HepG2 (cell line): ENCODE data around the gene PTGES. TPM values are rescaled to one million over a fixed set of nuclear protein-coding genes. Genes with fewer than 3 reads are reported as not detected.

ENCODE experiments used
- ATAC-seq: fragments of 200-7000 bp; cut with Tn5 transposase; 3 replicates; pipeline ENCODE4 v1.9.1; 2020; ENCODE audit warnings: mild to moderate bottlenecking, moderate library complexity
- BruUV-seq: library from RNA; stranded (reverse); fragments of 400-500 nt; replicated peaks from 2 replicates; lab custom pipeline; 2021; lab: Mats Ljungman, UMichigan
- CTCF ChIA-PET: fragments of 300-600 bp; formaldehyde crosslinking; extraction: SDS; loops from one replicate; lab custom pipeline; 2021; ENCODE audit warnings: low total read pairs, inconsistent platforms, low intra/inter-chr PET ratio; lab: Yijun Ruan, JAX
- POLR2A ChIA-PET: fragments of 350-600 bp; sonication (Branson Sonifier 250); formaldehyde crosslinking; loops from one replicate; lab custom pipeline; 2020; ENCODE audit warnings: antibody characterized with exemption, inconsistent platforms; lab: Yijun Ruan, JAX
- DNase-seq: peaks from one replicate; pipeline ENCODE4 v3.0.0-alpha.2; 2015; ENCODE audit warnings: low spot score
- FAIRE-seq: peaks from 3 replicates; lab custom pipeline; 2011; peaks lifted over from hg19 to GRCh38; lab: Jason Lieb, UNC
- H2AFZ ChIP-seq: one replicate; pipeline ENCODE4 v1.6.1; 2011; ENCODE audit warnings: low read length, inconsistent platforms
- H3K27ac ChIP-seq: fragments of 300-600 bp; 3 replicates; pipeline ENCODE4 v1.8.0; 2011; ENCODE audit warnings: mixed run types, mild to moderate bottlenecking, mixed read lengths, low read length, inconsistent platforms; ENCODE audit not compliant: insufficient read depth; ENCODE audit errors: extremely low read length
- H3K27me3 ChIP-seq, 2 experiments: fragments of 200-600 bp in 1 of 2; 2 replicates in 1 of 2; 3 replicates in 1 of 2; pipeline versions ENCODE4 v1.6.0 to v1.8.0; 2011; ENCODE audit warnings: low read length in 2 of 2, mild to moderate bottlenecking in 2 of 2, moderate library complexity in 2 of 2, inconsistent platforms in 1 of 2; ENCODE audit not compliant: insufficient read depth in 2 of 2, control insufficient read depth in 1 of 2
- H3K36me3 ChIP-seq, 2 experiments: fragments of 200-600 bp in 1 of 2; replicated peaks in 1 of 2; 2 replicates in 1 of 2; 3 replicates in 1 of 2; pipeline versions ENCODE4 v1.5.1 to v1.8.0; 2011; ENCODE audit warnings: low read length in 2 of 2, inconsistent platforms in 1 of 2; ENCODE audit not compliant: insufficient read depth in 2 of 2, control insufficient read depth in 1 of 2
- H3K4me1 ChIP-seq: 2 replicates; pipeline ENCODE4 v1.5.1; 2012; ENCODE audit warnings: low read length, inconsistent platforms; ENCODE audit not compliant: insufficient read depth
- H3K4me2 ChIP-seq: 2 replicates; pipeline ENCODE4 v1.6.0; 2011; ENCODE audit warnings: low read depth, low read length, inconsistent platforms
- H3K4me3 ChIP-seq, 3 experiments: fragments of 200-600 bp in 1 of 3; sonication (generic), shearing (Covaris generic) in 1 of 3; replicated peaks in 1 of 3; 2 replicates each; pipeline ENCODE4 v1.5.1; 2011 to 2016; ENCODE audit warnings: low read length in 3 of 3, inconsistent platforms in 2 of 3, low read depth in 2 of 3, mild to moderate bottlenecking in 2 of 3, control low read depth in 1 of 3, mixed read lengths in 1 of 3; ENCODE audit not compliant: insufficient read depth in 1 of 3
- H3K79me2 ChIP-seq: one replicate; pipeline ENCODE4 v1.6.1; 2011; ENCODE audit warnings: low read length, inconsistent platforms; ENCODE audit not compliant: insufficient read depth
- H3K9ac ChIP-seq: 2 replicates; pipeline ENCODE4 v1.6.0; 2011; ENCODE audit warnings: mild to moderate bottlenecking, low read depth, low read length, inconsistent platforms; ENCODE audit not compliant: insufficient read depth
- H3K9me3 ChIP-seq: 2 replicates; pipeline ENCODE4 v1.5.1; 2012; ENCODE audit warnings: mild to moderate bottlenecking, low read length
- H4K20me1 ChIP-seq: 2 replicates; pipeline ENCODE4 v1.6.0; 2011; ENCODE audit warnings: inconsistent platforms, mild to moderate bottlenecking, low read length, moderate library complexity; ENCODE audit not compliant: insufficient read depth
- CBX5 ChIP-seq: sonication (generic); formaldehyde crosslinking; IDR thresholded peaks from 2 replicates; pipeline ENCODE4 v1.4.0; 2020; ENCODE audit warnings: missing genetic modification reagents, borderline replicate concordance
- PTBP1 ChIP-seq: fragments of 200-400 bp; formaldehyde crosslinking; IDR thresholded peaks from 2 replicates; pipeline ENCODE4 v1.6.1; 2018; ENCODE audit warnings: low read length, low read depth; ENCODE audit not compliant: poor library complexity, severe bottlenecking
- SCMH1 ChIP-seq: sonication (generic); formaldehyde crosslinking; IDR thresholded peaks from 2 replicates; pipeline ENCODE4 v1.9.0; 2021; ENCODE audit warnings: missing genetic modification reagents, mild to moderate bottlenecking, borderline replicate concordance
- ZNF780A ChIP-seq: sonication (generic); formaldehyde crosslinking; IDR thresholded peaks from 2 replicates; pipeline ENCODE4 v1.8.0; 2022; ENCODE audit warnings: mild to moderate bottlenecking, missing genetic modification reagents, moderate library complexity
- ZNF839 ChIP-seq: sonication (generic); formaldehyde crosslinking; IDR thresholded peaks from 2 replicates; pipeline ENCODE4 v1.4.0; 2020; ENCODE audit warnings: missing genetic modification reagents, mild to moderate bottlenecking, borderline replicate concordance
- WGBS: methylation state at CpG from one replicate; pipeline ENCODE4 v1.1.6; 2017; ENCODE audit warnings: low lambda C conversion rate; 5-methylcytosine and 5-hydroxymethylcytosine counted together
- in situ Hi-C: cut with HindIII; loops from 2 replicates; pipeline ENCODE4 v1.10.0; 2017; ENCODE audit warnings: low pct_unique_long_range_greater_than_20kb; ENCODE audit not compliant: extremely low pct_ligation_motif_present
- intact Hi-C: fragments of 100-400 bp; cut with micrococcal nuclease; formaldehyde crosslinking; loops from one replicate; pipeline ENCODE4 v1.10.0; 2022; ENCODE audit not compliant: unreplicated experiment
- polyA plus RNA-seq, 8 experiments: library from polyadenylated mRNA; depleted of rRNA in 3 of 8; stranded (reverse) in 7 of 8; unstranded in 1 of 8; fragments of >200 nt; fragmentation: Illumina TruSeq in 4 of 8; extraction: Trizol in 4 of 8; gene quantifications; 2 replicates each; pipeline versions ENCODE4 v1.2.1 to v1.2.3, GENCODE V29; 2011 to 2016; ENCODE audit warnings: low read depth in 4 of 8, missing spikeins in 1 of 8, mixed read lengths in 1 of 8; ENCODE audit not compliant: insufficient read depth in 1 of 8
- total RNA-seq, 5 experiments: library from RNA; depleted of rRNA; stranded (reverse); fragments of >200 nt; fragmentation: Illumina TruSeq; extraction: Trizol; gene quantifications; 2 replicates each; pipeline ENCODE4 v1.2.3, GENCODE V29; 2016; ENCODE audit warnings: low read depth in 1 of 5
- TF ChIP-seq, protein P1 (sequence below): sonication (generic); formaldehyde crosslinking; IDR thresholded peaks from 2 replicates; pipeline ENCODE4 v1.8.1; 2022; ENCODE audit warnings: low read depth, mild to moderate bottlenecking, missing genetic modification reagents
- TF ChIP-seq, protein P2 (sequence below): sonication (generic); formaldehyde crosslinking; IDR thresholded peaks from 2 replicates; pipeline ENCODE4 v1.4.0; 2020; ENCODE audit warnings: missing genetic modification reagents

The PTGES gene
- total and polyA plus RNA-seq, 2 of the 13 experiments (the other 11 are each of a cell fraction or from before 2014, with no cell fraction given), result 0.07 TPM; not detected in 1

DNA sequence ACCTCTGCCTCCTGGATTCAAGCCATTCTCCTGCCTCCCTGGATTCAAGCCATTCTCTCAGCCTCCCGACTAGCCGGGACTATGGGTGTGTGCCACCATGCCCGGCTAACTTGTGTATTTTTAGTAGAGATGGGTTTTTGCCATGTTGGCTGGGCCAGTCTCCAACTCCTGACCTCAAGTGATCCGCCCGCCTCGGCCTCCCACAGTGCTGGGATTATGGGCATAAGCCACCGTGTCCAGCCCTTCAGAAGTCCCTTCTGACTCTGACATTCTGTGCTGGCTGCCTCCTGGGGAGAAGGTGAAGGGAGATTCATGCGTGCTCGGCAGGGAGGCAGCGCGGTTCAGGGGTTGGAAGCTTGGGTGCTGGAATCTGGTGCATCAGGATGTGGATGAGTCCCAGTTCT is 58.6 kb downstream of the PTGES start (continued):
- TF ChIP-seq, protein P1, sequence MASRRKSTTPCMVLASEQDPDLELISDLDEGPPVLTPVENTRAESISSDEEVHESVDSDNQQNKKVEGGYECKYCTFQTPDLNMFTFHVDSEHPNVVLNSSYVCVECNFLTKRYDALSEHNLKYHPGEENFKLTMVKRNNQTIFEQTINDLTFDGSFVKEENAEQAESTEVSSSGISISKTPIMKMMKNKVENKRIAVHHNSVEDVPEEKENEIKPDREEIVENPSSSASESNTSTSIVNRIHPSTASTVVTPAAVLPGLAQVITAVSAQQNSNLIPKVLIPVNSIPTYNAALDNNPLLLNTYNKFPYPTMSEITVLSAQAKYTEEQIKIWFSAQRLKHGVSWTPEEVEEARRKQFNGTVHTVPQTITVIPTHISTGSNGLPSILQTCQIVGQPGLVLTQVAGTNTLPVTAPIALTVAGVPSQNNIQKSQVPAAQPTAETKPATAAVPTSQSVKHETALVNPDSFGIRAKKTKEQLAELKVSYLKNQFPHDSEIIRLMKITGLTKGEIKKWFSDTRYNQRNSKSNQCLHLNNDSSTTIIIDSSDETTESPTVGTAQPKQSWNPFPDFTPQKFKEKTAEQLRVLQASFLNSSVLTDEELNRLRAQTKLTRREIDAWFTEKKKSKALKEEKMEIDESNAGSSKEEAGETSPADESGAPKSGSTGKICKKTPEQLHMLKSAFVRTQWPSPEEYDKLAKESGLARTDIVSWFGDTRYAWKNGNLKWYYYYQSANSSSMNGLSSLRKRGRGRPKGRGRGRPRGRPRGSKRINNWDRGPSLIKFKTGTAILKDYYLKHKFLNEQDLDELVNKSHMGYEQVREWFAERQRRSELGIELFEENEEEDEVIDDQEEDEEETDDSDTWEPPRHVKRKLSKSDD (CRISPR knock-in tag), result no peak
- TF ChIP-seq PTBP1 (no peak), ZNF839 (CRISPR knock-in tag) (no peak)
- TF ChIP-seq, protein P2, sequence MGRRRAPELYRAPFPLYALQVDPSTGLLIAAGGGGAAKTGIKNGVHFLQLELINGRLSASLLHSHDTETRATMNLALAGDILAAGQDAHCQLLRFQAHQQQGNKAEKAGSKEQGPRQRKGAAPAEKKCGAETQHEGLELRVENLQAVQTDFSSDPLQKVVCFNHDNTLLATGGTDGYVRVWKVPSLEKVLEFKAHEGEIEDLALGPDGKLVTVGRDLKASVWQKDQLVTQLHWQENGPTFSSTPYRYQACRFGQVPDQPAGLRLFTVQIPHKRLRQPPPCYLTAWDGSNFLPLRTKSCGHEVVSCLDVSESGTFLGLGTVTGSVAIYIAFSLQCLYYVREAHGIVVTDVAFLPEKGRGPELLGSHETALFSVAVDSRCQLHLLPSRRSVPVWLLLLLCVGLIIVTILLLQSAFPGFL, result no peak
- TF ChIP-seq, all 625 proteins: peak for 0

DNA sequence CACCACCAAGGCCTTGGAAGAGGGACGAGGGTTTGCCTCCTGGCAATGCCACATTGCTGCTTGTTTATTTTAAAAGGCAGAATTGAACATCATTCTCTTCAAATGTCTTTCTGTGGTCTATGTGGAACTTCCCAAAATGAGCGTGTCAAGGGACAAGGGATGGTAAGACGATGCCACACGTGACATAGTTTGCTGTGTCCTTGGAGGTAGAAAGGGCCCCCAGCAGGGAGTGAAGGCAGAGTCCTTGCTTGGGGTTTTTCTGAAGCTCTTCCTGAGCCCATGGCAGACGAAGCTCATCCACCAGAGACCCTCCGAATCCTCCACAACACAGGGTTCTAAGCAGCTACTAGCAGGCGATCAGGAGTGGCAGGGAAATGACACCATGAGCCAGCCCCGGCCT is 59.1 kb downstream of the PTGES start:
- peaks cover 17 to 56% of the 10 kb centered on the region in 2 experiments for H3K27me3 ChIP-seq
- H3K9me3 ChIP-seq, result no peaks in the 10 kb centered on the region
- H3K36me3 ChIP-seq, result no peaks in the 10 kb centered on the region
- H3K9ac ChIP-seq, result no peak overlapping the region
- no peak for FAIRE-seq
- no peak for ATAC-seq
- no peak for DNase-seq
- H3K4me1 ChIP-seq, result peaks cover 6% of the 10 kb centered on the region
- no peak for TF ChIP-seq SCMH1 (CRISPR knock-in tag)
- TF ChIP-seq CBX5 (CRISPR knock-in tag), result no peak
- no peak for TF ChIP-seq ZNF780A (CRISPR knock-in tag)
- H3K27ac ChIP-seq, result no peak overlapping the region
- no peak overlapping the region for H2AFZ ChIP-seq
- WGBS, result 7% methylated on average over 8 of the region's 8 CpGs
- intact Hi-C loops, result no loop called here
- POLR2A ChIA-PET, result no interaction called here
- CTCF ChIA-PET, result no interaction called here
- no peak overlapping the region for H3K4me2 ChIP-seq
- H3K4me3 ChIP-seq, result no peak overlapping the region
- H4K20me1 ChIP-seq, result no peaks in the 10 kb centered on the region
- no peaks in the 10 kb centered on the region for H3K79me2 ChIP-seq
- no TSS peak for BruUV-seq
- in situ Hi-C loops, result no loop called here
